ENCODE results near the gene WNT5A.

- no peak for TF ChIP-seq CTCF (conservative IDR thresholded peaks at IDR 0.05; ENCODE audit: low read depth, low read length)
- no peak for TF ChIP-seq MAFK (IDR thresholded peaks at IDR 0.05; ENCODE audit: low read depth, low read length)
- no peak for TF ChIP-seq FOS (IDR thresholded peaks at IDR 0.05; ENCODE audit: low read depth, low read length)
- TF ChIP-seq POLR2A (IDR thresholded peaks at IDR 0.05; ENCODE audit: low read depth, low read length): no peak
- no peak for TF ChIP-seq MXI1 (IDR thresholded peaks at IDR 0.05; ENCODE audit: borderline replicate concordance, low read depth, low read length)
- no peak for TF ChIP-seq ELK1 (IDR thresholded peaks at IDR 0.05; ENCODE audit: borderline replicate concordance, low read depth, low read length)
- no peak for TF ChIP-seq SMC3 (IDR thresholded peaks at IDR 0.05; ENCODE audit: low read depth, low read length)
- TF ChIP-seq RAD21 (IDR thresholded peaks at IDR 0.05; ENCODE audit: low read length): no peak
- TF ChIP-seq NFE2L2 (IDR thresholded peaks at IDR 0.05; ENCODE audit: low read depth, low read length): no peak
- no peak for TF ChIP-seq RFX5 (IDR thresholded peaks at IDR 0.05; ENCODE audit: low read depth, low read length)
- TF ChIP-seq CHD1 (IDR thresholded peaks at IDR 0.05; ENCODE audit: low read depth, low read length): no peak
- TF ChIP-seq RCOR1 (IDR thresholded peaks at IDR 0.05; ENCODE audit: insufficient replicate concordance, low read length): no peak
- TF ChIP-seq USF2 (IDR thresholded peaks at IDR 0.05; ENCODE audit: low read depth, low read length): no peak
Measured at GRCh38 chr3:55461896-55462295, 25.2 kb downstream of the WNT5A start.

Measured in IMR-90 (cell line).